Measurements from ENCODE around the gene USE1. TPM values are rescaled to one million over a fixed set of nuclear protein-coding genes. Genes with fewer than 3 reads are reported as not detected.

Gene USE1
- total and polyA plus RNA-seq, 9 of the 15 experiments (the other 6 are each of a cell fraction or from before 2014, with no cell fraction given): 17.3 to 52.4 (median 34.0) TPM

- TF ChIP-seq CHAMP1 (IDR thresholded peaks at IDR 0.05) (no peak), U2AF2 (optimal IDR thresholded peaks at IDR 0.05; ENCODE audit: low read depth, low read length) (no peak), TBP (optimal IDR thresholded peaks at IDR 0.05; ENCODE audit: low read depth, low read length) (peak; percentile 94), RBM39 (optimal IDR thresholded peaks at IDR 0.05; ENCODE audit: low read depth, low read length) (peak; percentile 62), HEY1 (CRISPR knock-in tag; IDR thresholded peaks at IDR 0.05; ENCODE audit: borderline replicate concordance) (no peak), RNF2 (IDR thresholded peaks at IDR 0.05) (peak; percentile 72; the same call in 1 of the 2 replicates), GTF3C2 (IDR thresholded peaks at IDR 0.05; ENCODE audit: borderline replicate concordance, extremely low read depth, insufficient read length) (no peak), MECOM (CRISPR knock-in tag; IDR thresholded peaks at IDR 0.05) (no peak), PPARD (CRISPR knock-in tag; IDR thresholded peaks at IDR 0.05) (no peak), CCAR2 (IDR thresholded peaks at IDR 0.05; ENCODE audit: low read depth, low read length) (no peak), ZNF445 (CRISPR knock-in tag; IDR thresholded peaks at IDR 0.05; ENCODE audit: low read depth) (no peak), RCOR1 (IDR thresholded peaks at IDR 0.05; ENCODE audit: borderline replicate concordance in 1 of 2, low read depth in 2 of 2, low read length in 2 of 2) (peak in 1 of 2 experiments; percentile 7; a peak in 1 of 4 replicates), MYNN (IDR thresholded peaks at IDR 0.05) (no peak), MYNN (CRISPR knock-in tag; IDR thresholded peaks at IDR 0.05) (no peak)
- TF ChIP-seq, protein P1, sequence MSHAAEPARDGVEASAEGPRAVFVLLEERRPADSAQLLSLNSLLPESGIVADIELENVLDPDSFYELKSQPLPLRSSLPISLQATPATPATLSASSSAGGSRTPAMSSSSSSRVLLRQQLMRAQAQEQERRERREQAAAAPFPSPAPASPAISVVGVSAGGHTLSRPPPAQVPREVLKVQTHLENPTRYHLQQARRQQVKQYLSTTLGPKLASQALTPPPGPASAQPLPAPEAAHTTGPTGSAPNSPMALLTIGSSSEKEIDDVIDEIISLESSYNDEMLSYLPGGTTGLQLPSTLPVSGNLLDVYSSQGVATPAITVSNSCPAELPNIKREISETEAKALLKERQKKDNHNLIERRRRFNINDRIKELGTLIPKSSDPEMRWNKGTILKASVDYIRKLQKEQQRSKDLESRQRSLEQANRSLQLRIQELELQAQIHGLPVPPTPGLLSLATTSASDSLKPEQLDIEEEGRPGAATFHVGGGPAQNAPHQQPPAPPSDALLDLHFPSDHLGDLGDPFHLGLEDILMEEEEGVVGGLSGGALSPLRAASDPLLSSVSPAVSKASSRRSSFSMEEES (CRISPR knock-in tag; IDR thresholded peaks at IDR 0.05): no peak
- TF ChIP-seq, protein P2, sequence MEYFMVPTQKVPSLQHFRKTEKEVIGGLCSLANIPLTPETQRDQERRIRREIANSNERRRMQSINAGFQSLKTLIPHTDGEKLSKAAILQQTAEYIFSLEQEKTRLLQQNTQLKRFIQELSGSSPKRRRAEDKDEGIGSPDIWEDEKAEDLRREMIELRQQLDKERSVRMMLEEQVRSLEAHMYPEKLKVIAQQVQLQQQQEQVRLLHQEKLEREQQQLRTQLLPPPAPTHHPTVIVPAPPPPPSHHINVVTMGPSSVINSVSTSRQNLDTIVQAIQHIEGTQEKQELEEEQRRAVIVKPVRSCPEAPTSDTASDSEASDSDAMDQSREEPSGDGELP (CRISPR knock-in tag; IDR thresholded peaks at IDR 0.05; ENCODE audit: borderline replicate concordance): peak; percentile 80
- TF ChIP-seq, protein P3, sequence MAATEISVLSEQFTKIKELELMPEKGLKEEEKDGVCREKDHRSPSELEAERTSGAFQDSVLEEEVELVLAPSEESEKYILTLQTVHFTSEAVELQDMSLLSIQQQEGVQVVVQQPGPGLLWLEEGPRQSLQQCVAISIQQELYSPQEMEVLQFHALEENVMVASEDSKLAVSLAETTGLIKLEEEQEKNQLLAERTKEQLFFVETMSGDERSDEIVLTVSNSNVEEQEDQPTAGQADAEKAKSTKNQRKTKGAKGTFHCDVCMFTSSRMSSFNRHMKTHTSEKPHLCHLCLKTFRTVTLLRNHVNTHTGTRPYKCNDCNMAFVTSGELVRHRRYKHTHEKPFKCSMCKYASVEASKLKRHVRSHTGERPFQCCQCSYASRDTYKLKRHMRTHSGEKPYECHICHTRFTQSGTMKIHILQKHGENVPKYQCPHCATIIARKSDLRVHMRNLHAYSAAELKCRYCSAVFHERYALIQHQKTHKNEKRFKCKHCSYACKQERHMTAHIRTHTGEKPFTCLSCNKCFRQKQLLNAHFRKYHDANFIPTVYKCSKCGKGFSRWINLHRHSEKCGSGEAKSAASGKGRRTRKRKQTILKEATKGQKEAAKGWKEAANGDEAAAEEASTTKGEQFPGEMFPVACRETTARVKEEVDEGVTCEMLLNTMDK (IDR thresholded peaks at IDR 0.05; ENCODE audit: borderline replicate concordance, insufficient read depth, low read depth, low read length, poor library complexity, severe bottlenecking): no peak
Measured at GRCh38 chr19:17215127-17215971, at the start of gene USE1 (continued).

Data from K562 (cell line).